HL-60 (cell line): ENCODE measurements around the gene TPCN2.
A peak's percentile ranks its signal among the peaks of the same experiment; 100 is the strongest.

Experiments used
- DNase-seq, 2 experiments: peaks; one replicate each; pipeline ENCODE4 v3.0.0-alpha.2; 2010 to 2020; ENCODE audit warnings: low read depth in 1 of 2, low spot score in 1 of 2
- H3K27ac ChIP-seq: fragments of 250-450 bp; sonication (Bioruptor Pico); replicated peaks from 2 replicates; pipeline ENCODE4 v1.5.1; 2020; ENCODE audit warnings: mild to moderate bottlenecking, moderate library complexity
- H3K27me3 ChIP-seq: fragments of 250-450 bp; sonication (Bioruptor Pico); 2 replicates; pipeline ENCODE4 v1.5.1; 2021; ENCODE audit warnings: mild to moderate bottlenecking, moderate library complexity; ENCODE audit not compliant: insufficient read depth, poor library complexity, severe bottlenecking
- H3K4me3 ChIP-seq: replicated peaks from 2 replicates; pipeline ENCODE4 v1.5.1; 2011; ENCODE audit warnings: mild to moderate bottlenecking, control low read depth, low read length; ENCODE audit not compliant: insufficient read depth
- CTCF ChIP-seq: IDR thresholded peaks from one replicate; pipeline ENCODE4 v1.5.1; 2011; ENCODE audit warnings: low read length, control low read depth, inconsistent platforms; ENCODE audit not compliant: insufficient read depth
- GABPA ChIP-seq: IDR thresholded peaks from 2 replicates; pipeline ENCODE4 v1.6.1; 2012; ENCODE audit warnings: low read depth
- POLR2AphosphoS5 ChIP-seq: IDR thresholded peaks from 2 replicates; pipeline ENCODE4 v1.6.1; 2012; ENCODE audit warnings: low read depth
- REST ChIP-seq: IDR thresholded peaks from 2 replicates; pipeline ENCODE4 v1.6.1; 2012; ENCODE audit warnings: low read depth; ENCODE audit not compliant: insufficient replicate concordance
- SPI1 ChIP-seq: IDR thresholded peaks from 2 replicates; pipeline ENCODE4 v1.6.1; 2012; ENCODE audit warnings: low read depth, mild to moderate bottlenecking, borderline replicate concordance

Gene TPCN2

GRCh38 chr11:69040581-69041260 lies 8.0 kb upstream of the TPCN2 start:
- no peaks in the 10 kb centered on the region for H3K27me3 ChIP-seq
- TF ChIP-seq SPI1 = no peak
- TF ChIP-seq CTCF = no peak
- TF ChIP-seq POLR2AphosphoS5 = no peak
- TF ChIP-seq GABPA = no peak
- TF ChIP-seq REST = no peak
- no peak overlapping the region for H3K4me3 ChIP-seq
- DNase-seq = no peak
- no peak overlapping the region for H3K27ac ChIP-seq

- TF ChIP-seq GABPA (no peak), POLR2AphosphoS5 (no peak), SPI1 (no peak), REST (no peak), CTCF (no peak)
- no peaks in the 10 kb centered on the region for H3K27me3 ChIP-seq
- H3K27ac ChIP-seq = no peak overlapping the region
- DNase-seq = no peak
- H3K4me3 ChIP-seq = no peak overlapping the region
These were observed 7.2 kb upstream of the TPCN2 start for GRCh38 chr11:69041516-69041915.

- no peak overlapping the region for H3K27ac ChIP-seq
- TF ChIP-seq GABPA (no peak), REST (no peak), CTCF (peak; percentile 52)
- no peaks in the 10 kb centered on the region for H3K27me3 ChIP-seq
- DNase-seq = peak in 1 of 2 experiments; percentile 75
- no peak overlapping the region for H3K4me3 ChIP-seq
These were observed 4.4 kb upstream of the TPCN2 start for GRCh38 chr11:69044111-69045013.
